ENCODE measurements around the gene CACTIN.

DNA sequence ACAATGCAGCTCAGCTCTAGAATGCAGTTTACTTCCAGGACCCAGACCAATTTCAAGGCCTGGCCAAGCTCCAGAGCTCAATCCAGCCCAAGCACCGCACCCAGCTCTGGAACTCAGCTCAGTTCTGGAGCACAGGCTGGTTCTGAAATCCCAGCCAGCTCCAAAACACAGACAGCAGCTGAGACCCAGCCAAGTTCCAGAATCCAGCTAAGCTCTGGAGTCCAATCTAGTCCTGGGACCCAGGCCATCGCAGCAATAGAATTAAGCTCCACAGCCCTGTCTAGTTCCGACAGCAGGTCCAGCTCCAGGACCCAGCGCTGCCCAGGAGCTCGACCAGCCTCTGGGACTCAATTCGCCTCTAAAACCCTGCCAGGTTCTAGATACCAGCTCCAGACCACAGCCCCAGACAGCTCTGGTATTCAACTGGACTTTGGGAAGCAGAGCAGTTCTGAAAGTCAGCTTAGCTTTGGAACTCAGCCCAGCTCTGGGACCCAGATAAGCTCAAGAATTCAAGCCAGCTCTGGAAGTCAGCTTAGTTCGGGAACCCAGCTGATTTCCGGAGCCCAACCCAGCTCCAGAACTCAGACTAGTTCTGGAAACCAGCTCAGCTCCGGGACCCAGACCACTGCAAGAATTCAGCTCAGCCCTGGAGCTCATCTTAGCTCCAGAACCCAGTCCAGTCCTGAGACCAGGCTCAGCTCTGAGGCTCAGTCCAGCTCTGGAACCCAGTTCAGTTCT lies 34.5 kb downstream of the CACTIN start:
- TF ChIP-seq EZH2phosphoT487 (IDR thresholded peaks at IDR 0.05; ENCODE audit: insufficient read depth, low read depth), result no peak
- TF ChIP-seq EZH2 (IDR thresholded peaks at IDR 0.05; ENCODE audit: insufficient read depth, poor library complexity, severe bottlenecking), result no peak

All from GM23248 (cell line).